Parathyroid adenoma (tissue), 2 donors: Measurements from ENCODE around the gene MORN2.

Source experiments
- H2AFZ ChIP-seq: fragments of 300-600 bp; sonication (generic); one replicate; pipeline ENCODE4 v1.7.0; 2017; ENCODE audit warnings: antibody characterized with exemption, mild to moderate bottlenecking
- H3K27ac ChIP-seq: fragments of 300-600 bp; sonication (generic); one replicate; pipeline ENCODE4 v1.7.0; 2017
- H3K27me3 ChIP-seq: fragments of 300-600 bp; sonication (generic); one replicate; pipeline ENCODE4 v1.7.0; 2017; ENCODE audit warnings: low read length; ENCODE audit not compliant: control insufficient read depth, insufficient read depth
- H3K36me3 ChIP-seq: fragments of 300-600 bp; sonication (generic); one replicate; pipeline ENCODE4 v1.7.0; 2017; ENCODE audit warnings: low read length; ENCODE audit not compliant: control insufficient read depth, insufficient read depth
- H3K4me1 ChIP-seq: fragments of 300-600 bp; sonication (generic); one replicate; pipeline ENCODE4 v1.7.0; 2017; ENCODE audit warnings: control low read depth
- H3K4me2 ChIP-seq: fragments of 300-600 bp; sonication (generic); one replicate; pipeline ENCODE4 v1.7.0; 2017; ENCODE audit warnings: low read length
- H3K4me3 ChIP-seq: fragments of 300-600 bp; sonication (generic); one replicate; pipeline ENCODE4 v1.7.0; 2017; ENCODE audit warnings: low read depth, low read length
- H3K79me2 ChIP-seq: fragments of 300-600 bp; sonication (generic); one replicate; pipeline ENCODE4 v1.7.0; 2017; ENCODE audit warnings: control low read depth
- H3K9ac ChIP-seq: fragments of 300-600 bp; sonication (generic); one replicate; pipeline ENCODE4 v1.7.0; 2017; ENCODE audit warnings: mild to moderate bottlenecking
- H3K9me3 ChIP-seq: fragments of 300-600 bp; sonication (generic); one replicate; pipeline ENCODE4 v1.7.0; 2017; ENCODE audit warnings: low read length; ENCODE audit not compliant: control insufficient read depth
- TF ChIP-seq, protein P1 (sequence below): fragments of 300-600 bp; sonication (generic); IDR thresholded peaks from one replicate; pipeline ENCODE4 v1.7.0; 2017; ENCODE audit warnings: antibody characterized with exemption, mild to moderate bottlenecking
- donor health status: primary hyperparathyroidism.

Gene MORN2

GRCh38 chr2:38911191-38911590 is 35.4 kb downstream of the MORN2 start:
- Histone ChIP-seq H3K79me2 (no peaks in the 10 kb centered on the region), H3K9ac (no peak overlapping the region), H2AFZ (no peak overlapping the region), H3K27ac (no peak overlapping the region), H3K9me3 (no peaks in the 10 kb centered on the region), H3K4me3 (no peak overlapping the region), H3K4me1 (peaks cover 5% of the 10 kb centered on the region), H3K27me3 (no peaks in the 10 kb centered on the region), H3K4me2 (no peak overlapping the region), H3K36me3 (no peaks in the 10 kb centered on the region)
- TF ChIP-seq, protein P1, sequence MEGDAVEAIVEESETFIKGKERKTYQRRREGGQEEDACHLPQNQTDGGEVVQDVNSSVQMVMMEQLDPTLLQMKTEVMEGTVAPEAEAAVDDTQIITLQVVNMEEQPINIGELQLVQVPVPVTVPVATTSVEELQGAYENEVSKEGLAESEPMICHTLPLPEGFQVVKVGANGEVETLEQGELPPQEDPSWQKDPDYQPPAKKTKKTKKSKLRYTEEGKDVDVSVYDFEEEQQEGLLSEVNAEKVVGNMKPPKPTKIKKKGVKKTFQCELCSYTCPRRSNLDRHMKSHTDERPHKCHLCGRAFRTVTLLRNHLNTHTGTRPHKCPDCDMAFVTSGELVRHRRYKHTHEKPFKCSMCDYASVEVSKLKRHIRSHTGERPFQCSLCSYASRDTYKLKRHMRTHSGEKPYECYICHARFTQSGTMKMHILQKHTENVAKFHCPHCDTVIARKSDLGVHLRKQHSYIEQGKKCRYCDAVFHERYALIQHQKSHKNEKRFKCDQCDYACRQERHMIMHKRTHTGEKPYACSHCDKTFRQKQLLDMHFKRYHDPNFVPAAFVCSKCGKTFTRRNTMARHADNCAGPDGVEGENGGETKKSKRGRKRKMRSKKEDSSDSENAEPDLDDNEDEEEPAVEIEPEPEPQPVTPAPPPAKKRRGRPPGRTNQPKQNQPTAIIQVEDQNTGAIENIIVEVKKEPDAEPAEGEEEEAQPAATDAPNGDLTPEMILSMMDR, result no peak

DNA sequence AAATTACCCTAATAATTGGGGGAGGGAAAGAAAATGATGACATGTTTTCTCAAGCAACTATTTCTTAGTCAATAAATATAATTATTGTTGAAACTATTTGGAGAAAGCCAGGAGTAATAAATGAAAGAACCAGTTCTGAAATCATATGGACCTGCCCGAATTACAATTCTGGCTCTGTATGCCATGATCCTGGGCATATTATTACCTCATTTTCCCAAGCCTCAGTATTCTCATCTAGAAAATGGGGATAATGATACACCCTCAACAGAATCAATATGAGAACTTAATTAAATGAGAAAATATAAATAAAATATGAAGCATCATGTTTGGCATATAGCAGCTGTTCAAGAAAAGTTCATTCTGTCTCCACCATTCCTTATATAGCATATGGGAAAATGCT is 36.8 kb downstream of the MORN2 start:
- no peaks in the 10 kb centered on the region for H3K36me3 ChIP-seq
- H3K27ac ChIP-seq, result no peak overlapping the region
- H3K4me1 ChIP-seq, result peaks cover 5% of the 10 kb centered on the region
- no peak overlapping the region for H3K4me3 ChIP-seq
- H3K4me2 ChIP-seq, result no peak overlapping the region
- H3K9me3 ChIP-seq, result no peaks in the 10 kb centered on the region
- H2AFZ ChIP-seq, result no peak overlapping the region
- TF ChIP-seq, protein P1, result no peak
- H3K79me2 ChIP-seq, result no peaks in the 10 kb centered on the region
- H3K27me3 ChIP-seq, result no peaks in the 10 kb centered on the region
- no peak overlapping the region for H3K9ac ChIP-seq

GRCh38 chr2:38922389-38922788 is 46.6 kb downstream of the MORN2 start:
- no peak overlapping the region for H3K4me2 ChIP-seq
- no peak overlapping the region for H3K27ac ChIP-seq
- no peaks in the 10 kb centered on the region for H3K27me3 ChIP-seq
- H2AFZ ChIP-seq, result no peak overlapping the region
- H3K4me1 ChIP-seq, result no peaks in the 10 kb centered on the region
- no peaks in the 10 kb centered on the region for H3K9me3 ChIP-seq
- no peak overlapping the region for H3K4me3 ChIP-seq
- TF ChIP-seq, protein P1, result no peak
- no peaks in the 10 kb centered on the region for H3K79me2 ChIP-seq
- no peak overlapping the region for H3K9ac ChIP-seq
- no peaks in the 10 kb centered on the region for H3K36me3 ChIP-seq

DNA sequence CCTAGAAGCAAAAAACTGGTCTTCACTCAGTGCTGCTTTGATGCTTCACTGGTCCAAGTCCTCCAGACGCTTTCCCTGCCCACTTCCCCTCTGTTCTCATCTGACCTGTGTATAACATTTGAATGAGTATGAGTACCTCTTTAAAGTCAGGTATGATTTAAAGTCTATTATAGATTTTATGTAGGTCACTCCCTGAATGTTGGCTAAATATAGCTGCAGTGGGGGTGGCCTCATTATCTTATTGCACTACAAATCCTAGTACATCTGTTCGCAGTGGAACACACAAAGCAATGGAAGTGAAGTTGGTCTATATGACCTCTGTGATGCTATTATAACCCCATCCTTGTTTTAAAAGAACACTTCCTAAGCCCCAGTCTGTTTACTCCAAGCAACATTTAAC is 47.1 kb downstream of the MORN2 start:
- Histone ChIP-seq H3K4me3 (no peak overlapping the region), H3K4me2 (no peak overlapping the region), H3K79me2 (no peaks in the 10 kb centered on the region), H3K4me1 (no peaks in the 10 kb centered on the region), H3K27me3 (no peaks in the 10 kb centered on the region), H3K36me3 (no peaks in the 10 kb centered on the region), H3K27ac (no peak overlapping the region), H2AFZ (no peak overlapping the region), H3K9me3 (no peaks in the 10 kb centered on the region), H3K9ac (no peak overlapping the region)
- TF ChIP-seq, protein P1, result no peak

GRCh38 chr2:38925982-38926381 is 50.2 kb downstream of the MORN2 start:
- no peak overlapping the region for H3K9ac ChIP-seq
- no peaks in the 10 kb centered on the region for H3K79me2 ChIP-seq
- H3K27me3 ChIP-seq, result no peaks in the 10 kb centered on the region
- TF ChIP-seq, protein P1, result no peak
- H3K27ac ChIP-seq, result no peak overlapping the region
- H3K4me2 ChIP-seq, result no peak overlapping the region
- no peak overlapping the region for H3K4me3 ChIP-seq
- H2AFZ ChIP-seq, result no peak overlapping the region
- H3K36me3 ChIP-seq, result no peaks in the 10 kb centered on the region
- no peaks in the 10 kb centered on the region for H3K9me3 ChIP-seq
- H3K4me1 ChIP-seq, result no peaks in the 10 kb centered on the region
